GM12872 (cell line): ENCODE measurements around the gene MORN3.

ENCODE experiments used
- TF ChIP-seq, protein P1 (sequence below): IDR thresholded peaks from 3 replicates; pipeline ENCODE4 v1.5.1; 2011; ENCODE audit warnings: low read depth, mild to moderate bottlenecking, low read length, moderate library complexity; ENCODE audit not compliant: insufficient read depth

MORN3 gene

DNA sequence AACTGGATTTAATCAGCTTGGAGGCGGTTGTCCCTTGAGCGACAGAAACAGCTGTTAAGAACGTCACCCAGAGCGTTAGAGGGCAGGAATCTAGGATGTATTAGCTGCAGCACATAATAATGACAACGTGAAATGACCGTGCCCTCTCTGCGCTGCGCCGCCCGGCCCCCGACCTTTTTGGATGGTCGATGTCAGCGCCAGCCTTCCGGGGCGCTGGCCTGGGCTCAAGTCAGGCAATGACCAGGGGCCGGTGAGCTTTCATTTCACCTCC is 42.7 kb upstream of the MORN3 start:
- TF ChIP-seq, protein P1, sequence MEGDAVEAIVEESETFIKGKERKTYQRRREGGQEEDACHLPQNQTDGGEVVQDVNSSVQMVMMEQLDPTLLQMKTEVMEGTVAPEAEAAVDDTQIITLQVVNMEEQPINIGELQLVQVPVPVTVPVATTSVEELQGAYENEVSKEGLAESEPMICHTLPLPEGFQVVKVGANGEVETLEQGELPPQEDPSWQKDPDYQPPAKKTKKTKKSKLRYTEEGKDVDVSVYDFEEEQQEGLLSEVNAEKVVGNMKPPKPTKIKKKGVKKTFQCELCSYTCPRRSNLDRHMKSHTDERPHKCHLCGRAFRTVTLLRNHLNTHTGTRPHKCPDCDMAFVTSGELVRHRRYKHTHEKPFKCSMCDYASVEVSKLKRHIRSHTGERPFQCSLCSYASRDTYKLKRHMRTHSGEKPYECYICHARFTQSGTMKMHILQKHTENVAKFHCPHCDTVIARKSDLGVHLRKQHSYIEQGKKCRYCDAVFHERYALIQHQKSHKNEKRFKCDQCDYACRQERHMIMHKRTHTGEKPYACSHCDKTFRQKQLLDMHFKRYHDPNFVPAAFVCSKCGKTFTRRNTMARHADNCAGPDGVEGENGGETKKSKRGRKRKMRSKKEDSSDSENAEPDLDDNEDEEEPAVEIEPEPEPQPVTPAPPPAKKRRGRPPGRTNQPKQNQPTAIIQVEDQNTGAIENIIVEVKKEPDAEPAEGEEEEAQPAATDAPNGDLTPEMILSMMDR, result no peak

DNA sequence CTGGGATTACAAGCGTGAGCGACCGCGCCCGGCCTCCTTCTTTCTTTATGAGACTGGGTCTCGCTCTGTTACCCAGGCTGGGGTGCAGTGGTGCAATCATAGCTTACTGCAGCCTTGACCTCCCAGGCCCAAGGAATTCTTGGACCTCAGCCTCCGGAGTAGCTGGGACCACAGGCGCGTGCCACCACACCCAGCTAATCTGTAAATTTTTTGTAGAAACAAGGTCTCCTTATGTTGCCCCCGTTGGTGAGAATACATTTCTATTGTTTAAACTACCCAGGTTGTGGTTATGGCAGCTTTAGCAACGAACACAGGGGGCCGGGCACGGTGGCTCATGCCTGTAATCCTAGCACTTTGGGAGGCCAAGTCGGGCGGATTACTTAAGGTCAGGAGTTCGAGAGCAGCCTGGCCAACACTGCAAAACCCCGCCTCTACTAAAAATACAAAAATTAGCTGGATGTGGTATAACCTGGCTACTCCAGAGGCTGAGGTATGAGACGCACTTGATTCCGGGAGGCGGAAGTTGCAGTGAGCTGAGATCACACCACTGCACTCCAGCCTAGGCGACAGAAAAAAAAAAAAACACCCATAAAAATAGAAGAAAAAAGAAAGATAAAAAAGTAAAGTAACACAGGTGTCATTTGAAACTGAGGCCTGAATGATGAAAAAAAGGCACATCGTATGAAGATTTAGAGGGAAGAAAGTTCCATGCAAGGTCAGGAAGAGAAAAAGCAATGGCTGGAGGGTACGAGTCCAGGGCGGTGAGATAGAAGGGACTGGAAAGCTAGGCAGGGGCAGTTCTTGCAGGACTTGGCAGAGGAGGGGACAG is 42.1 kb upstream of the MORN3 start:
- TF ChIP-seq, protein P1, result no peak

DNA sequence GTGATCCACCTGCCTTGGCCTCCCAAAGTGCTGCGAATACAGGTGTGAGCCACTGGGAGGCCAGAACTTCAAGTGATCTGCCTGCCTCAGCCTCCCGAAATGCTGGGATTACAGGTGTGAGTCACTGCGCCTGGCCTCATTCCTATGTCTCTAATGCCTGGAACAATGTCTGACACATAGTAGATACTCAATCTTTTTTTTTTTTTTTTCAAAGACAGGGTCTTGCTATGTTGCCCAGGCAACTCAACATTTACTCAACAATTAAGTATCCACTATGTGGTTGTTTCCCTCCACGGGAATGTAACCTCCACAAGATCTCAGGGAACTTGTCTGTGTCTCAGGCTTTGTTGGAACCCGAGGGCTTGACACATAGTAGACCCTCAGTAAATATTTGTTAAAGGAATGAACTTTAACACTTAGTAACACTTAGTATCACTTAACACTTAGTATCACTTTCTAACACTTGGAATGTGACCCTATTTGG is 40.1 kb upstream of the MORN3 start:
- TF ChIP-seq, protein P1, result no peak

DNA sequence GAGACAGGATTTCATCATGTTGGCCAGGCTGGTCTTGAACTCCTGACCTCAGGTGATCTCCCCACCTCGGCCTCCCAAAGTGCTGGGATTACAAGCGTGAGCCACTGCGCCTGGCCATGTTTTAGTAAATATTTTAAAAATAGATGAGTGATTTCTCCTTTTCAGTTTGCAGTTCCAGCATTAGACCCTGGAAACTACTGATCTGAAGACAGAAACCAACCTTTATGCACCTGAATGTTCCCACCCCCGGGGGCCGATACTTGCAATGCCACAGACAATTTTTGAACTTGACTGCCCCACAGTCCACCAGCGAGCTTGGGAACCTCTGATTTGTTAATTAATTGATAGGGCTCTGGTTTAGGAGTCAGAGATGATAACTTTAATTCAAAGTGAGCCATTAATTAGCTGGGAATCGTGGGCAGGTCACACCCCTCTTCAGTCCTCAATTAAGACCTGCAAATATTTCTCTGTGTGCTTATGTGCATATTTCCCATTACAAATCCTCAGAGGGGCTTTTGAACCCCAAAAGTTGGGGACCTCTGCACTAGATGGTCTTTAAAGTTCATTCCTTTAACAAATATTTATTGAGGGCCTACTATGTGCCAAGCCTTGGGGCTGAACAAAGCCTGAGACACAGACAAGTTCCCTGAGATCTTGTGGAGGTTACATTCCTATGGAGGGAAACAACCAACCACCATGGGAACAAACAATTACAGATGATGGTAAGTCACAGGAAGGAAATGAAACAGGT is 39.0 kb upstream of the MORN3 start:
- TF ChIP-seq, protein P1, result no peak

DNA sequence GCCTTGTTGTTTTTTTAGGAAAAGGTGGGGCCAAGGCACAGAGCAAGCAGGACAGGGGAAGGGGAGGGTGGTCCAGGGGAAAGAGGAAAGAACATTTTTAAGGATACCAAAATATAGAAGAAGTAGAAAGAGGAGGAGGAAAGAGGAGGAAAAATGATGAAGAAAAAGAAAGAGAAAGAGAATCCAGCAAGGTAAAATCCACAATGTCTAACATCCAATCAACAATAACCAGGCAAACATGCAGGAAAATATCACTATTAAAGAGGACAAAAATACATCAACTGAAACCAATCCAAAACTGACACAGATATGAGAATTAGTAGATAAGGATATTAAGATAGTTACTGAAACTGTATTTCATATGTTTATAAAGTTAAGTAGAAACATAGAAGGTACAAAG is 36.1 kb upstream of the MORN3 start:
- TF ChIP-seq, protein P1, result no peak

DNA sequence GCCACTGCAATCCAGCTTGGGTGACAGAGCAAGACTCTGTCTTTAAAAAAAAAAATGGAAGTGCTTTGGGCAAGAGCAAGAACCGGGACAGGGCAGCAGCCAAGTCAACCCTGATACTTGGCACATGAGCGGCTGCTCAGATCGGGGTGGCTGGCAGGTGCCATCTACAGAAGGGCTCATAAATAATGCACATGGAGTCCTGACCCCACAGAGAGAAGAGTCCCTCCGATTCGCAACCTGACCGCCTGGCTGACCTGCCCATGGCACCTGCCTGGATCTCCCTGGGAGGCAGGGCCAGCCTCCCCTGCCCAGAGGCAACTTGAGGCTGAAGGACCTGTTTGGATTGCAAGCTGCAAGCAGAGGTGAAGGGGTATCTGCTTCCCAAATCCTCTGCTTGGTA is 33.5 kb upstream of the MORN3 start:
- TF ChIP-seq, protein P1, result no peak

DNA sequence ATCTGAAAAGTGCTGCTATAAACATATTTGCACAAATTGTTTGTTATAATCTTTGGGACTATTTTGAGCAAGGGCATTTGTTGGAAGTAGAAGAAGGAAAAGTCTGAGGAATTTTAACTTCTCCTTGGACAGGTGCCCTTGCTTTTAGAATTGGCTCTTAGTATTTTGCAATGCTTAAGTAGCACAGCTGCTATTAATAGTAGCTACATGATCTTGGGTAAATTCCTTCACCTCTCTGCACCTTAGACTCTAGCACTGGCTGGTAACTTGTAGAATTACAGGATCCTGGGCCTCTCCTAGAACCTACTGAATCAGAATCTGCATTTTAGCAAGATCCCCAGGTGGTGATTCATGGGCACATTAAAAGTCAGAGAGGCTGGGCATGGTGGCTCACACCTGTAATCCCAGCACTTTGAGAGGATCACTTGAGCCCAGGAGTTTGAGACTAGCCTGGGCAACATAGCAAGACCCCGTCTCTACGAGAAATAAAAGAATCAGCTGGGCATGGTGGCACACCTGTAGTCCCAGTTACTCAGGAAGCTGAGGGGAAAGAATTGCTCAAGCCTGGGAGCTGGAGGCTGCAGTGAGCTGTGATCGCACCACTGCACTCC is 32.3 kb upstream of the MORN3 start:
- TF ChIP-seq, protein P1, result no peak
